ENCODE data around the gene TEKT5. TPM values are rescaled to one million over a fixed set of nuclear protein-coding genes. Genes with fewer than 3 reads are reported as not detected.

The TEKT5 gene
- total RNA-seq, 3 donors from 2014 or later = not detected

DNA sequence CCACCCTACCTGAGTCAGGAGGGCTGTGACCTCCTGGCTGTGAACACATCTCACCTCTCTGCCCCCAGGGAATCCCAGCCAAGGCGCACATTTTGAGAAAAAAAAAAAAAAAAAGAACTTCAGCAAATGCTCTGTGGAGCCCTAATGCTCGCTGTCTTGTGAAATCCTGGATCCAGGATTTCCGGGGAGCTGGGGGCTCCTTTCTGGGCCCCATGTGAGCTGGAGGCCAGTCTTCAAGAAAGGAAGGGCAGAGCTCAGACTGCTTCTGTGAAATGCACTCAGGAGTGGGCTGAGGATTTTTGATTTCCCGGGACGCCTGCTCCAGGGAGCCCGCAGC is 78.3 kb downstream of the TEKT5 start:
- intact Hi-C loops (cut with DNase I; ENCODE audit: low total_unique reads) = no loop called here
- Histone ChIP-seq H3K4me3 (peak overlapping the region in 1 of 3 donors; percentile 45), H3K4me1 (peaks cover 10 to 11% of the 10 kb centered on the region in 2 donors), H3K36me3 (no peaks in the 10 kb centered on the region), H3K27me3 (no peaks in the 10 kb centered on the region), H3K27ac (peak overlapping the region; percentile 70 to 90), H3K9me3 (no peaks in the 10 kb centered on the region)
- DNase-seq (ENCODE audit: low spot score in 2 of 2) = no peak
- TF ChIP-seq, protein P1, sequence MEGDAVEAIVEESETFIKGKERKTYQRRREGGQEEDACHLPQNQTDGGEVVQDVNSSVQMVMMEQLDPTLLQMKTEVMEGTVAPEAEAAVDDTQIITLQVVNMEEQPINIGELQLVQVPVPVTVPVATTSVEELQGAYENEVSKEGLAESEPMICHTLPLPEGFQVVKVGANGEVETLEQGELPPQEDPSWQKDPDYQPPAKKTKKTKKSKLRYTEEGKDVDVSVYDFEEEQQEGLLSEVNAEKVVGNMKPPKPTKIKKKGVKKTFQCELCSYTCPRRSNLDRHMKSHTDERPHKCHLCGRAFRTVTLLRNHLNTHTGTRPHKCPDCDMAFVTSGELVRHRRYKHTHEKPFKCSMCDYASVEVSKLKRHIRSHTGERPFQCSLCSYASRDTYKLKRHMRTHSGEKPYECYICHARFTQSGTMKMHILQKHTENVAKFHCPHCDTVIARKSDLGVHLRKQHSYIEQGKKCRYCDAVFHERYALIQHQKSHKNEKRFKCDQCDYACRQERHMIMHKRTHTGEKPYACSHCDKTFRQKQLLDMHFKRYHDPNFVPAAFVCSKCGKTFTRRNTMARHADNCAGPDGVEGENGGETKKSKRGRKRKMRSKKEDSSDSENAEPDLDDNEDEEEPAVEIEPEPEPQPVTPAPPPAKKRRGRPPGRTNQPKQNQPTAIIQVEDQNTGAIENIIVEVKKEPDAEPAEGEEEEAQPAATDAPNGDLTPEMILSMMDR (IDR thresholded peaks at IDR 0.05) = no peak
- TF ChIP-seq POLR2AphosphoS5 (IDR thresholded peaks at IDR 0.05) = no peak
- TF ChIP-seq POLR2A (IDR thresholded peaks at IDR 0.05) = no peak

- DNase-seq (ENCODE audit: low spot score in 2 of 2) = no peak
- no peaks in the 10 kb centered on the region for H3K36me3 ChIP-seq
- no peak for TF ChIP-seq POLR2AphosphoS5 (IDR thresholded peaks at IDR 0.05)
- TF ChIP-seq, protein P1 (IDR thresholded peaks at IDR 0.05) = no peak
- no peak for TF ChIP-seq POLR2A (IDR thresholded peaks at IDR 0.05)
- intact Hi-C loops (cut with DNase I; ENCODE audit: low total_unique reads) = no loop called here
- H3K27ac ChIP-seq = no peak overlapping the region
- no peak overlapping the region for H3K4me3 ChIP-seq
- H3K9me3 ChIP-seq = no peaks in the 10 kb centered on the region
- peaks cover 10 to 11% of the 10 kb centered on the region in 2 donors for H3K4me1 ChIP-seq
- no peaks in the 10 kb centered on the region for H3K27me3 ChIP-seq
Observed at GRCh38 chr16:10614685-10615084, 80.0 kb downstream of the TEKT5 start.

- TF ChIP-seq POLR2AphosphoS5 (IDR thresholded peaks at IDR 0.05) (no peak), POLR2A (IDR thresholded peaks at IDR 0.05) (no peak)
- TF ChIP-seq, protein P1 (IDR thresholded peaks at IDR 0.05) = no peak
- Histone ChIP-seq H3K27me3 (no peaks in the 10 kb centered on the region), H3K4me3 (no peak overlapping the region), H3K36me3 (no peaks in the 10 kb centered on the region), H3K27ac (no peak overlapping the region), H3K9me3 (no peaks in the 10 kb centered on the region), H3K4me1 (peaks cover 10 to 11% of the 10 kb centered on the region in 2 donors)
- intact Hi-C loops (cut with DNase I; ENCODE audit: low total_unique reads) = no loop called here
- DNase-seq (ENCODE audit: low spot score in 2 of 2) = no peak
Observed at GRCh38 chr16:10613785-10614485, 80.8 kb downstream of the TEKT5 start.

GRCh38 chr16:10612649-10613179 is 82.0 kb downstream of the TEKT5 start:
- H3K27ac ChIP-seq = no peak overlapping the region
- intact Hi-C loops (cut with DNase I; ENCODE audit: low total_unique reads) = no loop called here
- TF ChIP-seq, protein P1 (IDR thresholded peaks at IDR 0.05) = no peak
- TF ChIP-seq POLR2A (IDR thresholded peaks at IDR 0.05) (no peak), POLR2AphosphoS5 (IDR thresholded peaks at IDR 0.05) (no peak)

GRCh38 chr16:10611825-10612342 is 82.8 kb downstream of the TEKT5 start:
- no peak for TF ChIP-seq POLR2AphosphoS5 (IDR thresholded peaks at IDR 0.05)
- no peak for TF ChIP-seq POLR2A (IDR thresholded peaks at IDR 0.05)
- TF ChIP-seq, protein P1 (IDR thresholded peaks at IDR 0.05) = no peak
- Histone ChIP-seq H3K36me3 (no peaks in the 10 kb centered on the region), H3K9me3 (no peaks in the 10 kb centered on the region), H3K27me3 (no peaks in the 10 kb centered on the region), H3K4me1 (peaks cover 0 to 5% of the 10 kb centered on the region in 2 donors), H3K4me3 (no peak overlapping the region), H3K27ac (no peak overlapping the region)
- no peak for DNase-seq (ENCODE audit: low spot score in 2 of 2)
- intact Hi-C loops (cut with DNase I; ENCODE audit: low total_unique reads) = no loop called here

More at GRCh38 chr16:10612649-10613179, 82.0 kb downstream of the TEKT5 start:
- H3K27me3 ChIP-seq = no peaks in the 10 kb centered on the region
- peaks cover 4 to 11% of the 10 kb centered on the region in 2 donors for H3K4me1 ChIP-seq
- DNase-seq (ENCODE audit: low spot score in 2 of 2) = no peak
- H3K4me3 ChIP-seq = no peak overlapping the region
- no peaks in the 10 kb centered on the region for H3K9me3 ChIP-seq
- H3K36me3 ChIP-seq = no peaks in the 10 kb centered on the region

All from breast epithelium (tissue), 4 donors.